ENCODE results near the gene PHLPP1. TPM values are rescaled to one million over a fixed set of nuclear protein-coding genes. Genes with fewer than 3 reads are reported as not detected.

Gene PHLPP1
- total RNA-seq, 1 donor from 2014 or later, result 13.3 TPM

DNA sequence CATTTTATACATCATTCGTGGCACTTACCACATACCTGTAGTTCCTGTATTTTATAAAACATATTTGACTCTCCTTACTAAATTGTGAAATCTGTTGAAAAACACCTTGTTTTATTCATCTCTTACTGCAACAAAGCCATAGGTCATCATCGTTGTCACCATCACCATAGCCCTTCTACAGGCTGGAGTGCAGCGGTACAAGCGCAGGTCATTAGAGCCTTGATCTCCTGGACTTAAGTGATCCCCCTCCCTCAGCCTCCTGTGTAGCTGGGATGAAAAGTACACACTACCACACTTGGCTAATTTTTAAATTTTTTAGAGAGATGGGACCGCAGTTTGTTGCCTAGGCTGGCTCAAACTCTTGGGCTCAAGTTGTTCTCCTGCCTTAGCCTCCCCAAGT is 184.2 kb downstream of the PHLPP1 start:
- no peaks in the 10 kb centered on the region for H3K27me3 ChIP-seq (ENCODE audit: insufficient read depth, low read length)
- H3K4me3 ChIP-seq (ENCODE audit: insufficient read depth, low read depth, low read length), result no peak overlapping the region
- H3K79me2 ChIP-seq (ENCODE audit: insufficient read depth, low read length), result no peaks in the 10 kb centered on the region
- DNase-seq (ENCODE audit: low read depth), result no peak
- H3K27ac ChIP-seq (ENCODE audit: low read depth, low read length), result no peak overlapping the region
- no peaks in the 10 kb centered on the region for H3K27me3 Mint-ChIP-seq (ENCODE audit: low read depth, unreplicated experiment)
- no peak overlapping the region for H3K9ac ChIP-seq (ENCODE audit: low read length)
- no peak for FAIRE-seq
- no peak overlapping the region for H3K4me2 ChIP-seq (ENCODE audit: low read length)
- H3K4me1 ChIP-seq (ENCODE audit: insufficient read depth, low read length), result peaks cover 7% of the 10 kb centered on the region
- no peaks in the 10 kb centered on the region for H3K9me3 ChIP-seq (ENCODE audit: insufficient read depth, low read depth, low read length)
- H3K4me1 Mint-ChIP-seq (ENCODE audit: low read depth, unreplicated experiment), result peaks cover 21% of the 10 kb centered on the region
- H3K36me3 ChIP-seq (ENCODE audit: insufficient read depth, low read length), result no peaks in the 10 kb centered on the region
- no peaks in the 10 kb centered on the region for H4K20me1 ChIP-seq (ENCODE audit: insufficient read depth, low read length)
- no peak for TF ChIP-seq EZH2 (IDR thresholded peaks at IDR 0.05; ENCODE audit: insufficient read depth, low read length)
- TF ChIP-seq, protein P1, sequence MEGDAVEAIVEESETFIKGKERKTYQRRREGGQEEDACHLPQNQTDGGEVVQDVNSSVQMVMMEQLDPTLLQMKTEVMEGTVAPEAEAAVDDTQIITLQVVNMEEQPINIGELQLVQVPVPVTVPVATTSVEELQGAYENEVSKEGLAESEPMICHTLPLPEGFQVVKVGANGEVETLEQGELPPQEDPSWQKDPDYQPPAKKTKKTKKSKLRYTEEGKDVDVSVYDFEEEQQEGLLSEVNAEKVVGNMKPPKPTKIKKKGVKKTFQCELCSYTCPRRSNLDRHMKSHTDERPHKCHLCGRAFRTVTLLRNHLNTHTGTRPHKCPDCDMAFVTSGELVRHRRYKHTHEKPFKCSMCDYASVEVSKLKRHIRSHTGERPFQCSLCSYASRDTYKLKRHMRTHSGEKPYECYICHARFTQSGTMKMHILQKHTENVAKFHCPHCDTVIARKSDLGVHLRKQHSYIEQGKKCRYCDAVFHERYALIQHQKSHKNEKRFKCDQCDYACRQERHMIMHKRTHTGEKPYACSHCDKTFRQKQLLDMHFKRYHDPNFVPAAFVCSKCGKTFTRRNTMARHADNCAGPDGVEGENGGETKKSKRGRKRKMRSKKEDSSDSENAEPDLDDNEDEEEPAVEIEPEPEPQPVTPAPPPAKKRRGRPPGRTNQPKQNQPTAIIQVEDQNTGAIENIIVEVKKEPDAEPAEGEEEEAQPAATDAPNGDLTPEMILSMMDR (IDR thresholded peaks at IDR 0.05; ENCODE audit: insufficient read depth, low read depth, low read length), result no peak
- no peak overlapping the region for H3K4me3 Mint-ChIP-seq (ENCODE audit: unreplicated experiment)
- H3K27ac Mint-ChIP-seq (ENCODE audit: unreplicated experiment), result no peak overlapping the region
- no peaks in the 10 kb centered on the region for H3K9me3 Mint-ChIP-seq (ENCODE audit: unreplicated experiment)
- peaks cover 9% of the 10 kb centered on the region for H3K36me3 Mint-ChIP-seq (ENCODE audit: low read depth, unreplicated experiment)
- H2AFZ ChIP-seq (ENCODE audit: low read depth, low read length), result no peak overlapping the region

DNA sequence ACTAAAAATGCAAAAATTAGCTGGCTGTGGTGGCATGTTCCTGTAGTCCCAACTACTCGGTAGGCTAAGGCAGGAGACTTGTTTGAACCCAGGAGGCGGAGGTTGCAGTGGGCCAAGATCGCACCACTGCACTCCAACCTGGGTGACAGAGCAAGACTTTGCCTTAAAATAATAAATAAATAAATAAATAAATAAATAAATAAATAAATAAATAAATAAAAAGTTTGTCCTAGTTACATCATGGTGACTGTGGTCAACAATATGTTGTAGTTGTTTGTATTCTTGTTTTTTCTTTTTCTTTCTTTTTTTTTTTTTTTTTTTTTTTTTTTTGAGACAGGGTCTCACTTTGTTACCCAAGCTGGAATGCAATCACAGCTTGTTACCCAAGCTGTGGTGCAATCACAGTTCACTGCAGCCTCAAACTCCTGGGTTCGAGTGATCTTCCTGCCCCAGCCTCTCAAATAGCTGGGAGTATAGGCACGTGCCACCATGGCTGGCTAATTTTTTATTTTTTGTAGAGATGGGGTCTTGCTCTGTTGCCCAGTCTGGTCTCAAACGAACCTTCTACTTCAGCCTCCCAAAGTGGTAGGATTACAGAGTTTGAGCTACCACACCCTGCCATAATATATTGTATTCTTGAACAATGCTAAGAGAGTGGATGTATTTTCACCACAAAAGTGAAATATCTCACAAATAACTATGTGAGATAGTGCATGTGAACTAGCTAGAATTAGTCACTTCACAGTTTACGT is 185.0 kb downstream of the PHLPP1 start:
- DNase-seq (ENCODE audit: low read depth), result no peak
- Mint-ChIP-seq H3K9me3 (ENCODE audit: unreplicated experiment) (no peaks in the 10 kb centered on the region), H3K4me1 (ENCODE audit: low read depth, unreplicated experiment) (peaks cover 15% of the 10 kb centered on the region), H3K27me3 (ENCODE audit: low read depth, unreplicated experiment) (no peaks in the 10 kb centered on the region), H3K4me3 (ENCODE audit: unreplicated experiment) (no peak overlapping the region), H3K36me3 (ENCODE audit: low read depth, unreplicated experiment) (peaks cover 7% of the 10 kb centered on the region), H3K27ac (ENCODE audit: unreplicated experiment) (no peak overlapping the region)
- H3K9me3 ChIP-seq (ENCODE audit: insufficient read depth, low read depth, low read length), result no peaks in the 10 kb centered on the region
- FAIRE-seq, result no peak
- H3K27ac ChIP-seq (ENCODE audit: low read depth, low read length), result no peak overlapping the region
- peaks cover 7% of the 10 kb centered on the region for H3K4me1 ChIP-seq (ENCODE audit: insufficient read depth, low read length)
- no peak overlapping the region for H3K9ac ChIP-seq (ENCODE audit: low read length)
- H3K4me3 ChIP-seq (ENCODE audit: insufficient read depth, low read depth, low read length), result no peak overlapping the region
- no peak overlapping the region for H2AFZ ChIP-seq (ENCODE audit: low read depth, low read length)
- H3K36me3 ChIP-seq (ENCODE audit: insufficient read depth, low read length), result no peaks in the 10 kb centered on the region
- H3K27me3 ChIP-seq (ENCODE audit: insufficient read depth, low read length), result no peaks in the 10 kb centered on the region
- H4K20me1 ChIP-seq (ENCODE audit: insufficient read depth, low read length), result no peaks in the 10 kb centered on the region
- no peaks in the 10 kb centered on the region for H3K79me2 ChIP-seq (ENCODE audit: insufficient read depth, low read length)
- H3K4me2 ChIP-seq (ENCODE audit: low read length), result no peak overlapping the region
- TF ChIP-seq EZH2 (IDR thresholded peaks at IDR 0.05; ENCODE audit: insufficient read depth, low read length), result no peak
- TF ChIP-seq, protein P1 (IDR thresholded peaks at IDR 0.05; ENCODE audit: insufficient read depth, low read depth, low read length), result no peak

DNA sequence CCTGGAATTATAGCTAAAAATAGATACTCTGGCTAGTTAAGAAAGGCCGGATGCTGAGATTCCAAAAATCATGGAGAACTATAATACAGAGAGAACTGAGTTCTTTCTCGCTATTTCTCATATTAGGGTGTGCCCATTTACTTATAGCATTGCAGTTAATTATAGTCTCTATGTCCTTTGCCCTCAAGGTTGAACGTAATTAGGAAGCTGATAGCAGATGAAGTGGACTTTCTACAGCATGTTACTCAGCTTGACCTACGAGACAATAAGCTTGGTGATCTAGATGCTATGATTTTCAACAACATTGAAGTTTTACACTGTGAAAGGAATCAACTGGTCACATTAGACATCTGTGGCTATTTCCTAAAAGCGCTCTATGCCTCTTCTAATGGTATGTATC is 187.4 kb downstream of the PHLPP1 start:
- FAIRE-seq (no peak), DNase-seq (ENCODE audit: low read depth) (no peak)
- Histone ChIP-seq H3K36me3 (ENCODE audit: insufficient read depth, low read length) (no peaks in the 10 kb centered on the region), H3K27me3 (ENCODE audit: insufficient read depth, low read length) (no peaks in the 10 kb centered on the region), H2AFZ (ENCODE audit: low read depth, low read length) (no peak overlapping the region), H4K20me1 (ENCODE audit: insufficient read depth, low read length) (no peaks in the 10 kb centered on the region), H3K27ac (ENCODE audit: low read depth, low read length) (no peak overlapping the region), H3K9ac (ENCODE audit: low read length) (no peak overlapping the region), H3K4me1 (ENCODE audit: insufficient read depth, low read length) (no peaks in the 10 kb centered on the region), H3K4me3 (ENCODE audit: insufficient read depth, low read depth, low read length) (no peak overlapping the region), H3K9me3 (ENCODE audit: insufficient read depth, low read depth, low read length) (no peaks in the 10 kb centered on the region), H3K79me2 (ENCODE audit: insufficient read depth, low read length) (no peaks in the 10 kb centered on the region), H3K4me2 (ENCODE audit: low read length) (no peak overlapping the region)
- no peak overlapping the region for H3K4me3 Mint-ChIP-seq (ENCODE audit: unreplicated experiment)
- H3K4me1 Mint-ChIP-seq (ENCODE audit: low read depth, unreplicated experiment), result peaks cover 6% of the 10 kb centered on the region
- H3K9me3 Mint-ChIP-seq (ENCODE audit: unreplicated experiment), result no peaks in the 10 kb centered on the region
- no peaks in the 10 kb centered on the region for H3K27me3 Mint-ChIP-seq (ENCODE audit: low read depth, unreplicated experiment)
- no peak overlapping the region for H3K27ac Mint-ChIP-seq (ENCODE audit: unreplicated experiment)
- H3K36me3 Mint-ChIP-seq (ENCODE audit: low read depth, unreplicated experiment), result peaks cover 4% of the 10 kb centered on the region
- no peak for TF ChIP-seq EZH2 (IDR thresholded peaks at IDR 0.05; ENCODE audit: insufficient read depth, low read length)
- TF ChIP-seq, protein P1 (IDR thresholded peaks at IDR 0.05; ENCODE audit: insufficient read depth, low read depth, low read length), result no peak

Data from astrocyte (in vitro differentiated cells and primary cell).